Fibroblast of gingiva (primary cell): Measurements from ENCODE around the gene ADPRS.
A peak's percentile ranks its signal among the peaks of the same experiment; 100 is the strongest.

ENCODE experiments used
- DNase-seq: peaks from one replicate; pipeline ENCODE4 v3.0.0-alpha.2; 2011; ENCODE audit warnings: low read depth

The ADPRS gene

GRCh38 chr1:36088577-36089392 is at the start of gene ADPRS:
ADPRS (plus strand) TSS chr1:36088892; CDS start chr1:36088905, 13 bp downstream.
- peak; percentile 92 for DNase-seq

GRCh38 chr1:36040238-36040637 is 48.5 kb upstream of the ADPRS start:
- DNase-seq = no peak

- DNase-seq = no peak
Measured at GRCh38 chr1:36051821-36052220, 36.9 kb upstream of the ADPRS start.

GRCh38 chr1:36053978-36054377 is 34.7 kb upstream of the ADPRS start:
- DNase-seq = no peak

GRCh38 chr1:36055706-36056105 is 33.0 kb upstream of the ADPRS start:
- no peak for DNase-seq

GRCh38 chr1:36062315-36062714 is 26.4 kb upstream of the ADPRS start:
- no peak for DNase-seq

- no peak for DNase-seq
Measured at GRCh38 chr1:36067871-36068270, 20.8 kb upstream of the ADPRS start.

GRCh38 chr1:36068866-36069265 is 19.8 kb upstream of the ADPRS start:
- no peak for DNase-seq

GRCh38 chr1:36070349-36070748 is 18.3 kb upstream of the ADPRS start:
- no peak for DNase-seq

- DNase-seq = no peak
Measured at GRCh38 chr1:36076979-36077573, 11.6 kb upstream of the ADPRS start.

- no peak for DNase-seq
Measured at GRCh38 chr1:36080236-36080635, 8.5 kb upstream of the ADPRS start.

- DNase-seq = no peak
Measured at GRCh38 chr1:36080801-36081200, 7.9 kb upstream of the ADPRS start.

GRCh38 chr1:36081926-36082485 is 6.7 kb upstream of the ADPRS start:
- DNase-seq = no peak

- DNase-seq = no peak
Measured at GRCh38 chr1:36083219-36083618, 5.5 kb upstream of the ADPRS start.

- DNase-seq = peak; percentile 29
Measured at GRCh38 chr1:36083635-36084496, 4.8 kb upstream of the ADPRS start, which contains the start of gene TEKT2. TEKT2 (plus strand) TSS chr1:36084094; CDS start chr1:36084922, 828 bp downstream.

GRCh38 chr1:36084497-36085115 is 4.1 kb upstream of the ADPRS start:
- no peak for DNase-seq

- DNase-seq = no peak
Measured at GRCh38 chr1:36085126-36085525, 3.6 kb upstream of the ADPRS start.

GRCh38 chr1:36085686-36086526 is 2.8 kb upstream of the ADPRS start:
- no peak for DNase-seq

- DNase-seq = no peak
Measured at GRCh38 chr1:36086529-36087232, 2.0 kb upstream of the ADPRS start.
